SU-DHL-6 (cell line): ENCODE measurements around the gene ACSS1.

Experiments
- H2AFZ ChIP-seq: fragments of 200-600 bp; sonication (generic); 2 replicates; pipeline ENCODE4 v1.6.1; 2014; ENCODE audit warnings: low read depth, mild to moderate bottlenecking, moderate library complexity, mixed read lengths, antibody characterized with exemption, low read length; ENCODE audit not compliant: severe bottlenecking
- H3F3A ChIP-seq: fragments of 200-600 bp; shearing (Covaris generic); 2 replicates; pipeline ENCODE4 v1.6.0; 2016; ENCODE audit warnings: antibody characterized with exemption, mild to moderate bottlenecking; ENCODE audit not compliant: insufficient read depth
- H3K27ac ChIP-seq: fragments of 200-600 bp; sonication (generic); 2 replicates; pipeline ENCODE4 v1.5.1; 2016; ENCODE audit warnings: low read depth, mild to moderate bottlenecking, low read length, moderate library complexity, mixed read lengths
- H3K27me3 ChIP-seq: fragments of 200-600 bp; sonication (generic), shearing (Covaris generic); 2 replicates; pipeline ENCODE4 v1.6.0; 2014; ENCODE audit warnings: mild to moderate bottlenecking, low read length
- H3K36me3 ChIP-seq: fragments of 200-600 bp; sonication (generic); 2 replicates; pipeline ENCODE4 v1.6.1; 2014; ENCODE audit warnings: mild to moderate bottlenecking, low read length, mixed read lengths
- H3K4me2 ChIP-seq: fragments of 300-600, 200-600 bp; shearing (Covaris generic), sonication (generic); 2 replicates; pipeline ENCODE4 v1.6.0; 2014; ENCODE audit warnings: low read length, low read depth, mild to moderate bottlenecking; ENCODE audit not compliant: poor library complexity, severe bottlenecking
- H3K4me3 ChIP-seq: fragments of 200-600 bp; sonication (generic); 2 replicates; pipeline ENCODE4 v1.5.1; 2014; ENCODE audit warnings: antibody characterized with exemption, low read length, mild to moderate bottlenecking, mixed read lengths; ENCODE audit not compliant: insufficient read depth, poor library complexity, severe bottlenecking
- H3K79me2 ChIP-seq: fragments of 200-600 bp; sonication (generic); 2 replicates; pipeline ENCODE4 v1.6.1; 2014; ENCODE audit warnings: mild to moderate bottlenecking, low read length, moderate library complexity; ENCODE audit not compliant: insufficient read depth
- H3K9ac ChIP-seq: fragments of 200-600 bp; sonication (generic); 2 replicates; pipeline ENCODE4 v1.7.0; 2014; ENCODE audit warnings: mild to moderate bottlenecking, low read length
- H3K9me2 ChIP-seq: fragments of 200-600 bp; sonication (generic); replicated peaks from 2 replicates; pipeline ENCODE4 v1.6.1; 2014; ENCODE audit warnings: low read length; ENCODE audit not compliant: insufficient read depth
- H3K9me3 ChIP-seq: fragments of 200-600 bp; sonication (generic); 2 replicates; pipeline ENCODE4 v1.6.1; 2014; ENCODE audit warnings: low read length, mixed read lengths; ENCODE audit not compliant: insufficient read depth
- H4K20me1 ChIP-seq: fragments of 200-600 bp; sonication (generic); 2 replicates; pipeline ENCODE4 v1.6.1; 2014; ENCODE audit warnings: low read depth, mild to moderate bottlenecking, antibody characterized with exemption, low read length, moderate library complexity, mixed read lengths
- CTCF ChIP-seq: fragments of 200-600 bp; sonication (generic); IDR thresholded peaks from one replicate; pipeline ENCODE4 v1.5.1; 2017; ENCODE audit warnings: antibody characterized with exemption, mild to moderate bottlenecking, low read length, moderate library complexity; ENCODE audit not compliant: insufficient read depth, poor library complexity, severe bottlenecking
- EZH2phosphoT487 ChIP-seq: fragments of 200-600 bp; sonication (generic), shearing (Covaris generic); conservative IDR thresholded peaks from 2 replicates; pipeline ENCODE4 v1.6.1; 2018; ENCODE audit warnings: mild to moderate bottlenecking, antibody characterized with exemption, low read length, moderate library complexity, mixed read lengths

The ACSS1 gene

DNA sequence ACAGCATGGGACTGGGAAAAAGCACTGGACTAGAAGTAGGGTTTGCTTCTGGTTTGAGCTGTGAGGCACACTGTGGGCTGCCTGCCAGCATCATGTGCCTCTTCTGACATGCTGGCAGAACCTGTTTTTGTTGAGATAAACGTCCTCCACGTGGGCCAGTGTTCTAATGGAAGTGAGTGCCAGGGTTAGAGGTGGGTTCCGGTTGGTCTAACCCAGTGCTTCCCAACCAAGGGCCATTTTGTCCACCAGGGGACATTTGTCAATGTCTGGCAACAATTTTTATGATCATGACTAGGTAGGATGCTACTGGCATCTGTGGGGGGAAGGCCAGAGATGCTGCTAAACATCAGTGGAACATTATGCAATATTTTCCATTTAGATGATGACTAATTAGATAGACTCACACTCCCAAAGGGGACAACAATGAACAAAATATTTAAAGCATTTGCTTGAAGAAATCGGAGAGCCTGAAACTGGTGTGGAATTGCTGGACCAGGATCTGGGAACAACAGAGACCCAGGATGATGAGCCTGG lies 57.6 kb downstream of the ACSS1 start:
- H3K9me2 ChIP-seq = no peaks in the 10 kb centered on the region
- H3F3A ChIP-seq = no peaks in the 10 kb centered on the region
- H3K9ac ChIP-seq = no peak overlapping the region
- no peaks in the 10 kb centered on the region for H3K36me3 ChIP-seq
- no peaks in the 10 kb centered on the region for H4K20me1 ChIP-seq
- H3K4me3 ChIP-seq = no peak overlapping the region
- no peak overlapping the region for H2AFZ ChIP-seq
- no peaks in the 10 kb centered on the region for H3K9me3 ChIP-seq
- TF ChIP-seq CTCF = no peak
- TF ChIP-seq EZH2phosphoT487 = no peak
- H3K4me2 ChIP-seq = no peak overlapping the region
- H3K27ac ChIP-seq = no peak overlapping the region
- H3K79me2 ChIP-seq = no peaks in the 10 kb centered on the region
- no peaks in the 10 kb centered on the region for H3K27me3 ChIP-seq

GRCh38 chr20:24999568-24999967 lies 58.4 kb downstream of the ACSS1 start:
- Histone ChIP-seq H3K9me2 (no peaks in the 10 kb centered on the region), H3K36me3 (no peaks in the 10 kb centered on the region), H3K27ac (no peak overlapping the region), H3K4me3 (no peak overlapping the region), H3K79me2 (no peaks in the 10 kb centered on the region), H3F3A (no peaks in the 10 kb centered on the region), H3K4me2 (no peak overlapping the region), H4K20me1 (no peaks in the 10 kb centered on the region), H2AFZ (no peak overlapping the region), H3K9ac (no peak overlapping the region), H3K27me3 (no peaks in the 10 kb centered on the region), H3K9me3 (no peaks in the 10 kb centered on the region)
- no peak for TF ChIP-seq EZH2phosphoT487
- no peak for TF ChIP-seq CTCF

GRCh38 chr20:24998631-24999445 lies 59.1 kb downstream of the ACSS1 start:
- H3K27me3 ChIP-seq = no peaks in the 10 kb centered on the region
- no peaks in the 10 kb centered on the region for H3K9me3 ChIP-seq
- H2AFZ ChIP-seq = no peak overlapping the region
- no peak overlapping the region for H3K4me2 ChIP-seq
- H4K20me1 ChIP-seq = no peaks in the 10 kb centered on the region
- TF ChIP-seq EZH2phosphoT487 (no peak), CTCF (no peak)
- no peaks in the 10 kb centered on the region for H3K9me2 ChIP-seq
- H3K36me3 ChIP-seq = no peaks in the 10 kb centered on the region
- no peak overlapping the region for H3K4me3 ChIP-seq
- H3K27ac ChIP-seq = no peak overlapping the region
- no peaks in the 10 kb centered on the region for H3K79me2 ChIP-seq
- no peaks in the 10 kb centered on the region for H3F3A ChIP-seq
- H3K9ac ChIP-seq = no peak overlapping the region
